Transverse colon (tissue), 4 donors: ENCODE measurements around the gene CSNK2B. TPM values are rescaled to one million over a fixed set of nuclear protein-coding genes. Genes with fewer than 3 reads are reported as not detected.
A peak's percentile ranks its signal among the peaks of the same experiment; 100 is the strongest.

Source experiments
- DNase-seq: peaks from one replicate; pipeline ENCODE4 v3.0.0-alpha.2; 2019
- H3K27ac ChIP-seq, 4 donors: fragments of 200-600 bp; sonication (generic); 2 replicates each; pipeline ENCODE4 v1.5.1; 2016 to 2018; ENCODE audit warnings: inconsistent platforms in 4 of 4
- H3K27me3 ChIP-seq: fragments of 200-600 bp; sonication (generic); 2 replicates; pipeline ENCODE4 v1.5.1; 2017; ENCODE audit warnings: inconsistent platforms
- H3K36me3 ChIP-seq, 4 donors: fragments of 200-600 bp; sonication (generic); 2 replicates each; pipeline ENCODE4 v1.5.1; 2017 to 2019; ENCODE audit warnings: inconsistent platforms in 4 of 4
- H3K4me1 ChIP-seq, 4 donors: fragments of 200-600 bp; sonication (generic); 2 replicates each; pipeline ENCODE4 v1.5.1; 2017 to 2020; ENCODE audit warnings: inconsistent platforms in 4 of 4
- H3K4me3 ChIP-seq, 4 donors: fragments of 200-600 bp; sonication (generic); 1 replicate in 1 of 4; 2 replicates in 3 of 4; pipeline versions ENCODE4 v1.5.1 to v1.6.1; 2017 to 2019; ENCODE audit warnings: inconsistent platforms in 4 of 4
- H3K9me3 ChIP-seq, 2 donors: fragments of 200-600 bp; sonication (generic); 2 replicates each; pipeline ENCODE4 v1.5.1; 2017 to 2019; ENCODE audit warnings: inconsistent platforms in 2 of 2
- EP300 ChIP-seq: sonication (generic); formaldehyde crosslinking; IDR thresholded peaks from one replicate; pipeline ENCODE4 v1.6.1; 2017; ENCODE audit warnings: antibody characterized with exemption, low read depth
- POLR2A ChIP-seq: fragments of 450-650 bp; IDR thresholded peaks from one replicate; pipeline ENCODE4 v1.6.1; 2016; ENCODE audit warnings: antibody characterized with exemption, mild to moderate bottlenecking, moderate library complexity
- POLR2AphosphoS5 ChIP-seq, 3 donors: sonication (generic); formaldehyde crosslinking; IDR thresholded peaks; one replicate each; pipeline ENCODE4 v1.6.1; 2016; ENCODE audit warnings: antibody characterized with exemption in 3 of 3
- WGBS, 2 donors: methylation state at CpG; one replicate each; pipeline ENCODE4 v1.1.5; 2018; ENCODE audit warnings: low coverage in 1 of 2; 5-methylcytosine and 5-hydroxymethylcytosine counted together
- in situ Hi-C, 4 donors: fragments of 200-750 bp; cut with MboI; loops; one replicate each; pipeline versions ENCODE4 v1.15.0 to v1.15.1; 2017; ENCODE audit warnings: low sequenced_read_pairs in 3 of 4, low pct_ligation_motif_present in 1 of 4, low pct_unique_long_range_greater_than_20kb in 1 of 4
- intact Hi-C: fragments of 100-400 bp; cut with DNase I; formaldehyde crosslinking; loops from one replicate; pipeline ENCODE4 v1.15.1; 2023; ENCODE audit warnings: low total_unique reads
- total RNA-seq, 4 donors: library from RNA; depleted of rRNA; stranded (reverse); fragments of >200 nt; gene quantifications; one replicate each; pipeline ENCODE4 v1.1.0, GENCODE V29; 2016
- TF ChIP-seq, protein P1 (sequence below), 5 experiments: fragments of 200-600 bp in 3 of 5; fragments of 450-650 bp in 2 of 5; sonication (generic) in 3 of 5; IDR thresholded peaks; 1 replicate in 2 of 5; 2 replicates in 3 of 5; pipeline ENCODE4 v1.5.1; 2016 to 2017; ENCODE audit warnings: antibody characterized with exemption in 5 of 5, inconsistent platforms in 3 of 5, mild to moderate bottlenecking in 2 of 5, moderate library complexity in 1 of 5

The CSNK2B gene
- total RNA-seq, 4 donors from 2014 or later = 182 to 231 (median 210) TPM

DNA sequence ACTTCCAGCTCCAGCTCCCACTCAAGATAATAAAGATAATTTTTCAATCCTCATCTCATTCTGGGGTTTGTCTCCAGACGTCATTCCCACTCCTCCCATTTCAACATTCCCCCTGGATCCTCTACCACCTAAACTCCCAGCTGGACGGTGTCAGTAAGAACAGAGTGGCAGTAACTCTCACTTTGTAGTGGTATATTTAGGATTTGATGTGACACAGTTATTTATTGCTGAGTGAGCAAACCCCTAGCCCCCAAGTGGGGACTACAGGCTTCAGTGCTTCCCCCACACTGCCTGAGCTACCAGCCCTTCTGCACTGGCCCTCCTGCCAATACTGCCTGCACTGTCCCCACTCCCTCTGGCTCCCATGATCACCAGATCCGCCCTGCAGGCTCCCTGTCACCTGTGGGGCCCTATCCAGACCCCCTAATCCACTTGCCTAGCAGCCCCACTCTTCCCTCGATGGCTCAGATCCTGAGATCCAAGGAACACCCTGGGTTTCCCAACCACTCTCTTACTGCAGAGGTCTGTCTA lies 7.7 kb upstream of the CSNK2B start:
- in situ Hi-C loops = no loop called here
- no peaks in the 10 kb centered on the region for H3K27me3 ChIP-seq
- no peak overlapping the region for H3K27ac ChIP-seq
- DNase-seq = no peak
- peaks cover 23 to 70% (median 38%) of the 10 kb centered on the region in 4 donors for H3K4me1 ChIP-seq
- intact Hi-C loops = no loop called here
- H3K9me3 ChIP-seq = no peaks in the 10 kb centered on the region
- peak overlapping the region in 1 of 4 donors; percentile 14 for H3K4me3 ChIP-seq
- TF ChIP-seq EP300 (no peak), POLR2A (no peak), POLR2AphosphoS5 (IDR thresholded peaks at IDR 0.05) (no peak)
- TF ChIP-seq, protein P1, sequence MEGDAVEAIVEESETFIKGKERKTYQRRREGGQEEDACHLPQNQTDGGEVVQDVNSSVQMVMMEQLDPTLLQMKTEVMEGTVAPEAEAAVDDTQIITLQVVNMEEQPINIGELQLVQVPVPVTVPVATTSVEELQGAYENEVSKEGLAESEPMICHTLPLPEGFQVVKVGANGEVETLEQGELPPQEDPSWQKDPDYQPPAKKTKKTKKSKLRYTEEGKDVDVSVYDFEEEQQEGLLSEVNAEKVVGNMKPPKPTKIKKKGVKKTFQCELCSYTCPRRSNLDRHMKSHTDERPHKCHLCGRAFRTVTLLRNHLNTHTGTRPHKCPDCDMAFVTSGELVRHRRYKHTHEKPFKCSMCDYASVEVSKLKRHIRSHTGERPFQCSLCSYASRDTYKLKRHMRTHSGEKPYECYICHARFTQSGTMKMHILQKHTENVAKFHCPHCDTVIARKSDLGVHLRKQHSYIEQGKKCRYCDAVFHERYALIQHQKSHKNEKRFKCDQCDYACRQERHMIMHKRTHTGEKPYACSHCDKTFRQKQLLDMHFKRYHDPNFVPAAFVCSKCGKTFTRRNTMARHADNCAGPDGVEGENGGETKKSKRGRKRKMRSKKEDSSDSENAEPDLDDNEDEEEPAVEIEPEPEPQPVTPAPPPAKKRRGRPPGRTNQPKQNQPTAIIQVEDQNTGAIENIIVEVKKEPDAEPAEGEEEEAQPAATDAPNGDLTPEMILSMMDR (IDR thresholded peaks at IDR 0.05) = no peak
- peaks cover 0 to 6% (median 0%) of the 10 kb centered on the region in 4 donors for H3K36me3 ChIP-seq
- WGBS, 2 donors = 45 to 81% methylated on average over 2 to 4 of the region's 4 CpGs

DNA sequence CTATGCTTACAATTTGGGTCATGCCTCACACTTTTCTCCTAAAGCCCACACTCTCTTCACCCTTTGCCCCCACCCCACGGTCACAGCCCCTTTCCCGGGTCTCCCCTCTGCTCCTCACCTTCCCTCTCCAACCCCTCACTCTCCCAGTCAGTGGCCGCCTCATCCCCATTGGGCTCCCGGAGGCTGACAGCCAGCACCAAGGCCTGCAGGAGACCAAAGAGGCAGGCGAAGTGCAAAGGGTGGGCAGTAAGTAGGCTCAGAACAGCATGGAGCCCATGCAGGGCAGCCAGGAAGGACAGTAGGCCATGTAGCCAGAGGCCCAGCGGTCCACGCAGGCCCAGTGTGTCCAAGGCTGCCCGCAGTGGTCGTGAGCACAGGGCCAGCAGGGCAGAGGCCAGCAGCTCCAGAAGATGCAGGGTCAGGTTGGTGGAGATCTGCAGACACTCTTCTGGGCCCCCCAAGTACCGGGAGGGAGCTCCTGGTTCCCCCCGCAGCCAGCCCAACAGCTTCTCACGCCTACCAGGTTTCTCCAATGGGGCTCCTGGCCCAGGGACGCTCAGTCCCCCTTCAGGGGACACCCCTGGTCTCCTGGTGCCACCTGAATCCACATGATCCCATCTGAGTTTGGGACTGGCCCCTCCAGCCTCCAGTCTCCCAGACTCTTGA lies 6.8 kb upstream of the CSNK2B start:
- peak overlapping the region; percentile 88 to 95 (median 90) for H3K27ac ChIP-seq
- in situ Hi-C loops (no loop called here), intact Hi-C loops (no loop called here)

DNA sequence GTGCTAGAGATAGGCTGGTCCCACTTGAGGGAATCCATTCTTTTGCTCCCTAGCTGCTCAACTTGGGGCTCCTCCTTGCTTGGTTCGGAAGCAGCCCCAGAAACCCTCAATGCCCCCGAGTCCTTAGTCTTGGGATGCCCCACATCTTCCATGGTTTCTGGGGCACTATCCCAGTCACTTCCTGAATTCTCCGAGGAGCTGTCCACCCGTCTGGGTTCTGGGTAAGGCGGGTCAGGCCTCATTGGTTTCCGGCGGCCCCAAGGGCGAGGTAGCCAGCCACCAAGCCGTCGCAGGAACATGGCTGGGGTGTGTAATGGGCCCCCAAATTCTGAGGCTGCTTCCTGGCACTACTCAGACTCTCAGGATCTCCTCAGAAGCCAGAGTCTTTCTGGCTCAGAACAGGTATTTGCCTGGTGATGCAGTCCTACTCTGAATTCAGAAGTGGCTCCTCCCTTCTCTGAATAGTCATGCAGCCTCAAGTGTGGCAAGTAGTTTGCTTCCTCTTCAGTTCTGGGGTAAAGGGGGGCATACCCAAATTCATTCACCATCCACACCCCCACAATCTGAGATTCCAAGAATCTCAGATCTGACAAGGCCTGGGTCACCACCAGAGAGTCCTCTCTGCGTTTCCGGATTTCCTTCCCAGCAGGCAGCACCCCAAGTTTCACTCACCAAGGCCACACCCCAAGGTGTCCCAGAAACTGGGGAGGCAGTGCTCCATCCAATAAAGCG lies 6.1 kb upstream of the CSNK2B start:
- Histone ChIP-seq H3K27ac (peak overlapping the region; percentile 88 to 95 (median 90)), H3K27me3 (no peaks in the 10 kb centered on the region), H3K9me3 (no peaks in the 10 kb centered on the region), H3K4me1 (peaks cover 30 to 77% (median 44%) of the 10 kb centered on the region in 4 donors), H3K4me3 (peak overlapping the region; percentile 63 to 87 (median 76)), H3K36me3 (peaks cover 0 to 6% (median 0%) of the 10 kb centered on the region in 4 donors)
- TF ChIP-seq, protein P1 (IDR thresholded peaks at IDR 0.05) = no peak
- TF ChIP-seq POLR2AphosphoS5 (IDR thresholded peaks at IDR 0.05) = no peak
- TF ChIP-seq POLR2A = no peak
- no peak for TF ChIP-seq EP300
- in situ Hi-C loops (no loop called here), intact Hi-C loops (no loop called here)
- 5 to 17% methylated on average over 4 to 6 of the region's 13 CpGs for WGBS, 2 donors
- peak; percentile 40 for DNase-seq

More for the DNA sequence above, 6.8 kb upstream of the CSNK2B start:
- no peaks in the 10 kb centered on the region for H3K27me3 ChIP-seq
- H3K4me1 ChIP-seq = peaks cover 30 to 72% (median 40%) of the 10 kb centered on the region in 4 donors
- 89% methylated on average over 11 of the region's 13 CpGs; no CpG with 5 or more reads in 1 of the 2 donors for whole genome bisulfite sequencing, 2 donors
- TF ChIP-seq POLR2A (no peak), EP300 (no peak), POLR2AphosphoS5 (IDR thresholded peaks at IDR 0.05) (no peak)
- TF ChIP-seq, protein P1 (IDR thresholded peaks at IDR 0.05) = no peak
- peak overlapping the region; percentile 63 to 87 (median 76) for H3K4me3 ChIP-seq
- H3K9me3 ChIP-seq = no peaks in the 10 kb centered on the region
- no peak for DNase-seq
- peaks cover 0 to 6% (median 0%) of the 10 kb centered on the region in 4 donors for H3K36me3 ChIP-seq
